Measurements from ENCODE around the gene ADAMTS14. TPM values are rescaled to one million over a fixed set of nuclear protein-coding genes. Genes with fewer than 3 reads are reported as not detected.

Gene ADAMTS14
- total RNA-seq, 1 experiment from 2014 or later: 1.6 TPM

DNA sequence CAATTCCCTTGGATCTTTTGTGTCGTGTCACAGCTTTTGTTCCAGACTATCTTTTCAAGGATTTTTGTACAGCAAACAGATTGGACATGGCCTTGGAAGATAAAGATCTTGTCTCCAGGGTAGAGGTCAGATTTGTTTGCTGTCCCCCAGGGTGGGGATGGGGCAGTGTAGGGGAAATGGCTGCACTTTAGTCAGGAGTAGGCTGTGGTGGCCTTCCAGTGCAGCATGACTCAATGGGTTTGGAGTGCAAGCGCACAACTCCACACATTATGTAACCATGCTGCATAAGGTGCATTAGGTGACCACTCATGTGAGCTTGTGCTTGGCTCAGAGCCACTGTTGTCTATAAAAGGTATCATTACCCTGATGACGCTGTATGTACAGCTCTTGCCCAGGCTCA lies 23.9 kb upstream of the ADAMTS14 start:
- H3K9me3 Mint-ChIP-seq: peaks cover 47 to 54% of the 10 kb centered on the region in 2 experiments
- H2BK12ac ChIP-seq (ENCODE audit: insufficient read length, low read depth, low read length): no peak overlapping the region
- H4K8ac ChIP-seq (replicated peaks; ENCODE audit: insufficient read length, low read depth, low read length): no peak overlapping the region
- no peak overlapping the region for H2BK120ac ChIP-seq (ENCODE audit: low read depth, low read length, poor library complexity, severe bottlenecking)
- H2BK20ac ChIP-seq (ENCODE audit: low read depth, low read length, poor library complexity, severe bottlenecking): no peak overlapping the region
- H2BK5ac ChIP-seq (ENCODE audit: insufficient read length, low read length): no peak overlapping the region
- no peaks in the 10 kb centered on the region for H3K79me2 ChIP-seq (ENCODE audit: insufficient read depth, low read length)
- H3K9me3 ChIP-seq (ENCODE audit: control insufficient read depth, low read depth, low read length): peaks cover 46% of the 10 kb centered on the region
- H4K5ac ChIP-seq (ENCODE audit: insufficient read length, low read depth, low read length): no peak overlapping the region
- H2AK5ac ChIP-seq (ENCODE audit: insufficient read length, low read length): no peak overlapping the region
- no peak overlapping the region for H3K27ac ChIP-seq (ENCODE audit: insufficient read length, low read depth, low read length)
- no CpG with 5 or more reads among the region's 3 CpGs for WGBS (ENCODE audit: extremely low coverage, insufficient read length, low lambda C conversion rate)
- H3K18ac ChIP-seq (ENCODE audit: insufficient read length, low read depth, low read length): no peak overlapping the region
- H3K79me1 ChIP-seq (ENCODE audit: insufficient read depth, low read depth, low read length, poor library complexity, severe bottlenecking): no peaks in the 10 kb centered on the region
- H3K36me3 Mint-ChIP-seq (ENCODE audit: insufficient read depth in 1 of 3, low read depth in 3 of 3): peaks cover 14 to 43% (median 28%) of the 10 kb centered on the region in 3 experiments; a peak in 6 of 7 replicates
- no peak overlapping the region for H3K14ac ChIP-seq (ENCODE audit: insufficient read depth, low read length)
- no peak overlapping the region for H3K27ac Mint-ChIP-seq
- no peak overlapping the region for H3K56ac ChIP-seq (ENCODE audit: insufficient read length, low read depth, low read length)
- H3K4me1 Mint-ChIP-seq: peaks cover 6 to 10% of the 10 kb centered on the region in 2 experiments
- no peaks in the 10 kb centered on the region for H3K27me3 ChIP-seq (ENCODE audit: insufficient read depth, low read length)
- H3T11ph ChIP-seq (ENCODE audit: low read length): no peak overlapping the region
- H3K23me2 ChIP-seq (ENCODE audit: insufficient read length, low read depth, low read length, poor library complexity, severe bottlenecking): no peaks in the 10 kb centered on the region
- no peak overlapping the region for H4K91ac ChIP-seq (ENCODE audit: insufficient read length, low read depth, low read length)
- H3K4me1 ChIP-seq (ENCODE audit: insufficient read depth, low read length): no peaks in the 10 kb centered on the region
- H4K20me1 ChIP-seq (ENCODE audit: control insufficient read depth, insufficient read depth, insufficient read length): no peaks in the 10 kb centered on the region
- H3K9ac ChIP-seq (ENCODE audit: extremely low read depth, insufficient read length, low read length): no peak overlapping the region
- no peak for DNase-seq
- no peak overlapping the region for H3K4ac ChIP-seq (ENCODE audit: low read depth, low read length)
- no peak overlapping the region for H3K4me2 ChIP-seq (ENCODE audit: insufficient read depth, insufficient read length, low read length)
- H2BK15ac ChIP-seq (ENCODE audit: low read depth, low read length): no peak overlapping the region
- no peak overlapping the region for H2AFZ ChIP-seq (ENCODE audit: low read length)
- peaks cover 1% of the 10 kb centered on the region for H3K27me3 Mint-ChIP-seq (ENCODE audit: low read depth)
- H3K23ac ChIP-seq (ENCODE audit: insufficient read length, low read depth, low read length): no peak overlapping the region
- TF ChIP-seq, protein P1, sequence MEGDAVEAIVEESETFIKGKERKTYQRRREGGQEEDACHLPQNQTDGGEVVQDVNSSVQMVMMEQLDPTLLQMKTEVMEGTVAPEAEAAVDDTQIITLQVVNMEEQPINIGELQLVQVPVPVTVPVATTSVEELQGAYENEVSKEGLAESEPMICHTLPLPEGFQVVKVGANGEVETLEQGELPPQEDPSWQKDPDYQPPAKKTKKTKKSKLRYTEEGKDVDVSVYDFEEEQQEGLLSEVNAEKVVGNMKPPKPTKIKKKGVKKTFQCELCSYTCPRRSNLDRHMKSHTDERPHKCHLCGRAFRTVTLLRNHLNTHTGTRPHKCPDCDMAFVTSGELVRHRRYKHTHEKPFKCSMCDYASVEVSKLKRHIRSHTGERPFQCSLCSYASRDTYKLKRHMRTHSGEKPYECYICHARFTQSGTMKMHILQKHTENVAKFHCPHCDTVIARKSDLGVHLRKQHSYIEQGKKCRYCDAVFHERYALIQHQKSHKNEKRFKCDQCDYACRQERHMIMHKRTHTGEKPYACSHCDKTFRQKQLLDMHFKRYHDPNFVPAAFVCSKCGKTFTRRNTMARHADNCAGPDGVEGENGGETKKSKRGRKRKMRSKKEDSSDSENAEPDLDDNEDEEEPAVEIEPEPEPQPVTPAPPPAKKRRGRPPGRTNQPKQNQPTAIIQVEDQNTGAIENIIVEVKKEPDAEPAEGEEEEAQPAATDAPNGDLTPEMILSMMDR (conservative IDR thresholded peaks at IDR 0.05): no peak
- no peak overlapping the region for H3K4me3 Mint-ChIP-seq
